Endothelial cell of umbilical vein (primary cell): ENCODE measurements around the gene OLIG3. TPM values are rescaled to one million over a fixed set of nuclear protein-coding genes. Genes with fewer than 3 reads are reported as not detected.

Experiments used
- BruUV-seq: library from RNA; stranded (reverse); fragments of 400-500 nt; replicated peaks from 2 replicates; lab custom pipeline; 2021; lab: Mats Ljungman, UMichigan
- CTCF ChIA-PET: fragments of 300-600, 350-600 bp; sonication (Branson Sonifier 250); formaldehyde crosslinking; loops from one replicate; lab custom pipeline; 2021; ENCODE audit warnings: antibody characterized with exemption, inconsistent platforms; lab: Charles Lee
- POLR2A ChIA-PET: fragments of 300-600, 350-600 bp; sonication (Branson Sonifier 250); formaldehyde crosslinking; loops from one replicate; lab custom pipeline; 2021; ENCODE audit warnings: antibody characterized with exemption, inconsistent platforms; lab: Charles Lee
- DNase-seq: peaks from one replicate; pipeline ENCODE4 v3.0.0-alpha.2; 2011; ENCODE audit warnings: low read depth, low spot score
- FAIRE-seq: peaks from 2 replicates; lab custom pipeline; 2011; peaks lifted over from hg19 to GRCh38; lab: Jason Lieb, UNC
- H2AFZ ChIP-seq: 2 replicates; pipeline ENCODE4 v1.6.0; 2012; ENCODE audit warnings: low read depth, low read length, control low read depth, inconsistent platforms
- H3K27ac ChIP-seq: 2 replicates; pipeline ENCODE4 v1.5.1; 2011; ENCODE audit warnings: low read depth, mild to moderate bottlenecking, control low read depth, low read length, moderate library complexity; ENCODE audit not compliant: insufficient read depth
- H3K27me3 ChIP-seq, 2 experiments: 2 replicates each; pipeline versions ENCODE4 v1.6.0 to v1.6.1; 2011; ENCODE audit warnings: low read length in 2 of 2, mixed read lengths in 1 of 2; ENCODE audit not compliant: control insufficient read depth in 2 of 2, insufficient read depth in 2 of 2
- H3K36me3 ChIP-seq, 2 experiments: 2 replicates in 1 of 2; 3 replicates in 1 of 2; pipeline ENCODE4 v1.5.1; 2011; ENCODE audit warnings: low read length in 2 of 2, mild to moderate bottlenecking in 1 of 2, moderate library complexity in 1 of 2; ENCODE audit not compliant: control insufficient read depth in 2 of 2, insufficient read depth in 2 of 2; ENCODE audit errors: extremely low read depth in 1 of 2
- H3K4me1 ChIP-seq: 3 replicates; pipeline ENCODE4 v1.5.1; 2011; ENCODE audit warnings: mild to moderate bottlenecking, low read length; ENCODE audit not compliant: control insufficient read depth, insufficient read depth; ENCODE audit errors: extremely low read depth
- H3K4me2 ChIP-seq: 2 replicates; pipeline ENCODE4 v1.6.1; 2011; ENCODE audit warnings: low read length, control low read depth, mixed read lengths; ENCODE audit not compliant: insufficient read depth
- H3K4me3 ChIP-seq, 3 experiments: fragments of 200-600 bp in 1 of 3; sonication (generic), shearing (Covaris generic) in 1 of 3; replicated peaks in 1 of 3; 2 replicates each; pipeline ENCODE4 v1.5.1; 2011 to 2016; ENCODE audit warnings: control low read depth in 3 of 3, low read length in 3 of 3, mild to moderate bottlenecking in 2 of 3, inconsistent platforms in 1 of 3, low read depth in 1 of 3, moderate library complexity in 1 of 3; ENCODE audit not compliant: insufficient read depth in 1 of 3
- H3K79me2 ChIP-seq: 2 replicates; pipeline ENCODE4 v1.6.0; 2012; ENCODE audit warnings: low read length, inconsistent platforms; ENCODE audit not compliant: control insufficient read depth, insufficient read depth
- H3K9ac ChIP-seq: replicated peaks from 2 replicates; pipeline ENCODE3; 2011; ENCODE audit warnings: low read length, control low read depth; ENCODE audit not compliant: insufficient read depth; ENCODE audit errors: extremely low read depth
- H3K9me1 ChIP-seq: replicated peaks from 3 replicates; pipeline ENCODE4 v1.6.0; 2011; ENCODE audit warnings: mild to moderate bottlenecking, low read length; ENCODE audit not compliant: control insufficient read depth, insufficient read depth; ENCODE audit errors: extremely low read depth
- H3K9me3 ChIP-seq: replicated peaks from 2 replicates; pipeline ENCODE4 v1.5.1; 2012; ENCODE audit warnings: low read length, inconsistent platforms; ENCODE audit not compliant: control insufficient read depth, insufficient read depth
- H4K20me1 ChIP-seq: replicated peaks from 2 replicates; pipeline ENCODE3; 2011; ENCODE audit warnings: mild to moderate bottlenecking, low read length; ENCODE audit not compliant: control insufficient read depth, insufficient read depth; ENCODE audit errors: extremely low read depth
- CTCF ChIP-seq, 2 donors: IDR thresholded peaks; 1 replicate in 1 of 2; 2 replicates in 1 of 2; pipeline ENCODE4 v1.5.1; 2011; ENCODE audit warnings: low read length in 2 of 2, mild to moderate bottlenecking in 2 of 2, moderate library complexity in 2 of 2, control low read depth in 1 of 2, inconsistent platforms in 1 of 2, low read depth in 1 of 2; ENCODE audit not compliant: insufficient read depth in 1 of 2; ENCODE audit errors: extremely low read depth in 1 of 2
- EZH2 ChIP-seq: IDR thresholded peaks from 2 replicates; pipeline ENCODE4 v1.6.1; 2012; ENCODE audit warnings: borderline replicate concordance, low read depth, mild to moderate bottlenecking, moderate library complexity, low read length, inconsistent platforms; ENCODE audit not compliant: severe bottlenecking
- FOS ChIP-seq: IDR thresholded peaks from 2 replicates; pipeline ENCODE4 v1.6.1; 2011; ENCODE audit warnings: mild to moderate bottlenecking, low read length, moderate library complexity, borderline replicate concordance; ENCODE audit not compliant: insufficient read depth
- GATA2 ChIP-seq: IDR thresholded peaks from 2 replicates; pipeline ENCODE4 v1.7.0; 2011; ENCODE audit warnings: low read depth, mild to moderate bottlenecking, moderate library complexity, mixed read lengths, low read length; ENCODE audit not compliant: insufficient read length, insufficient read depth
- JUN ChIP-seq: IDR thresholded peaks from 2 replicates; pipeline ENCODE4 v1.6.1; 2011; ENCODE audit warnings: borderline replicate concordance, low read depth; ENCODE audit not compliant: insufficient read length, insufficient read depth
- MAX ChIP-seq: IDR thresholded peaks from 2 replicates; pipeline ENCODE4 v1.6.1; 2011; ENCODE audit not compliant: insufficient read depth, insufficient read length
- MYC ChIP-seq: IDR thresholded peaks from one replicate; pipeline ENCODE4 v1.6.1; 2011; ENCODE audit warnings: mild to moderate bottlenecking, low read depth, low read length
- POLR2A ChIP-seq: IDR thresholded peaks from 2 replicates; pipeline ENCODE4 v1.6.1; 2012; ENCODE audit warnings: low read depth, mild to moderate bottlenecking, control low read depth, low read length
- POLR2AphosphoS5 ChIP-seq: IDR thresholded peaks from 2 replicates; pipeline ENCODE4 v1.6.1; 2012; ENCODE audit warnings: low read depth, mild to moderate bottlenecking, control low read depth, low read length, moderate library complexity; ENCODE audit not compliant: insufficient read depth
- dilution Hi-C: fragments of 300-500 bp; cut with MboI; formaldehyde crosslinking; loops from one replicate; pipeline ENCODE4 v1.15.0; 2019; ENCODE audit warnings: low sequenced_read_pairs; ENCODE audit not compliant: extremely low pct_ligation_motif_present
- intact Hi-C: fragments of 100-400 bp; cut with micrococcal nuclease; formaldehyde crosslinking; loops from one replicate; pipeline ENCODE4 v1.10.0; 2022
- polyA plus RNA-seq, 4 experiments: library from polyadenylated mRNA; depleted of rRNA in 3 of 4; stranded (reverse) in 3 of 4; unstranded in 1 of 4; fragments of >200 nt; gene quantifications; 2 replicates each; pipeline versions ENCODE4 v1.2.1 to v1.2.3, GENCODE V29; 2011 to 2012; ENCODE audit warnings: missing spikeins in 1 of 4
- total RNA-seq: library from RNA; stranded (reverse); gene quantifications from 2 replicates; pipeline ENCODE4 v1.2.3, GENCODE V29; 2021

Gene OLIG3
- total and polyA plus RNA-seq, 2 donors (not counting 3 experiments of a cell fraction or from before 2014, with no cell fraction given) = not detected

- Histone ChIP-seq H2AFZ (no peak overlapping the region), H3K36me3 (no peaks in the 10 kb centered on the region), H3K4me2 (no peak overlapping the region), H3K9me3 (no peaks in the 10 kb centered on the region), H3K79me2 (no peaks in the 10 kb centered on the region), H3K4me3 (no peak overlapping the region), H3K27me3 (peaks cover 10% of the 10 kb centered on the region in 2 experiments), H4K20me1 (no peaks in the 10 kb centered on the region), H3K9ac (no peak overlapping the region), H3K4me1 (no peaks in the 10 kb centered on the region), H3K9me1 (no peaks in the 10 kb centered on the region), H3K27ac (no peak overlapping the region)
- BruUV-seq = no TSS peak
- FAIRE-seq (no peak), DNase-seq (no peak)
- intact Hi-C loops (no loop called here), dilution Hi-C loops (no loop called here)
- POLR2A ChIA-PET = no interaction called here
- no peak for TF ChIP-seq FOS
- no peak for TF ChIP-seq MAX
- no peak for TF ChIP-seq POLR2A
- TF ChIP-seq CTCF (IDR thresholded peaks at IDR 0.05; ENCODE audit: extremely low read depth in 1 of 2, insufficient read depth in 1 of 2, low read depth in 1 of 2, low read length in 2 of 2) = no peak
- no peak for TF ChIP-seq POLR2AphosphoS5
- no peak for TF ChIP-seq MYC
- no peak for TF ChIP-seq JUN
- TF ChIP-seq EZH2 = no peak
- no peak for TF ChIP-seq GATA2
- CTCF ChIA-PET = no interaction called here
These were observed 21.5 kb downstream of the OLIG3 start for GRCh38 chr6:137472641-137473137.
